Pancreas (tissue), 10 donors: ENCODE results near the gene ACOX2. TPM values are rescaled to one million over a fixed set of nuclear protein-coding genes. Genes with fewer than 3 reads are reported as not detected.

Source experiments
- ATAC-seq, 4 donors: fragments of 200-7000 bp; cut with Tn5 transposase; one replicate each; pipeline versions ENCODE4 v1.8.0 to v1.9.1; 2020; ENCODE audit warnings: mild to moderate bottlenecking in 4 of 4, moderate library complexity in 4 of 4
- DNase-seq, 6 donors: peaks; one replicate each; pipeline ENCODE4 v3.0.0-alpha.2; 2020
- FAIRE-seq: peaks from 2 replicates; lab custom pipeline; 2012; peaks lifted over from hg19 to GRCh38; lab: Jason Lieb, UNC
- H3K27ac ChIP-seq, 4 donors: fragments of 200-600 bp; sonication (generic); 1 replicate in 3 of 4; 2 replicates in 1 of 4; pipeline versions ENCODE4 v1.5.0 to v1.8.0; 2020
- H3K27me3 ChIP-seq, 4 donors: fragments of 200-600 bp; one replicate each; pipeline ENCODE4 v1.8.0; 2021
- H3K36me3 ChIP-seq, 3 donors: fragments of 200-600 bp; sonication (generic) in 1 of 3; one replicate each; pipeline versions ENCODE4 v1.5.0 to v1.8.0; 2020 to 2021
- H3K4me1 ChIP-seq, 3 donors: fragments of 200-600 bp; one replicate each; pipeline ENCODE4 v1.8.0; 2021
- H3K4me3 ChIP-seq, 4 donors: fragments of 200-600 bp; sonication (generic) in 2 of 4; one replicate each; pipeline versions ENCODE4 v1.5.0 to v1.8.0; 2020 to 2021
- H3K9me3 ChIP-seq, 4 donors: fragments of 200-600 bp; one replicate each; pipeline ENCODE4 v1.8.0; 2021
- CTCF ChIP-seq, 4 donors: fragments of 200-600 bp; sonication (generic) in 3 of 4; IDR thresholded peaks; one replicate each; pipeline versions ENCODE4 v1.5.0 to v1.8.0; 2021; ENCODE audit warnings: antibody characterized with exemption in 4 of 4
- WGBS, 2 donors: extraction: QIAGEN DNeasy Blood & Tissue Kit; methylation state at CpG; one replicate each; pipeline ENCODE4 v1.1.7; 2013; 5-methylcytosine and 5-hydroxymethylcytosine counted together
- intact Hi-C, 3 donors: fragments of 100-400 bp; cut with DNase I; formaldehyde crosslinking; loops; one replicate each; pipeline versions ENCODE4 v1.11.1 to v1.14.2; 2022
- polyA plus RNA-seq, 2 donors: library from polyadenylated mRNA; stranded (reverse); fragments of 200-250 nt; gene quantifications; one replicate each; pipeline ENCODE4 v1.2.3, GENCODE V29; 2013
- total RNA-seq, 6 donors: library from RNA; stranded (reverse); fragmentation: NEBNext Ultra II Directional in 4 of 6; extraction: Animal tissue kit (Norgen Biotek cat#: 25700) in 4 of 6; gene quantifications; one replicate each; pipeline versions ENCODE4 v1.2.1 to v1.2.4, GENCODE V29; 2021 to 2023
- donor health status: healthy with polysubstance abuse.
- donor health status: DM: no; HTN: no; CAD: no; lungs with moderate emphysema.
- donor health status: DM: no; HTN: no; CAD: no.
- donor health status: control.
- donor health status: control.
- donor health status: Bipolar disorder and iron deficiency.
- donor health status: DM: yes; HTN: yes; CAD: no.
- donor health status: DM: no; HTN: no; CAD: no.
- donor health status: DM: no; HTN: no; CAD: no.
- donor health status: DM: yes; HTN: yes; CAD: no.

Gene ACOX2
- total and polyA plus RNA-seq, 8 donors: 1.3 to 13.3 (median 8.3) TPM

- Histone ChIP-seq H3K36me3 (no peaks in the 10 kb centered on the region), H3K27me3 (no peaks in the 10 kb centered on the region), H3K4me3 (no peak overlapping the region), H3K9me3 (no peaks in the 10 kb centered on the region), H3K27ac (no peak overlapping the region), H3K4me1 (peaks cover 1 to 5% (median 3%) of the 10 kb centered on the region in 3 donors)
- WGBS, 2 donors: 74 to 75% methylated on average over 12 of the region's 12 CpGs
- peak; percentile 47 to 77 (median 62) for ATAC-seq
- DNase-seq: peak in 1 of 6 donors; percentile 17
- no peak for TF ChIP-seq CTCF (IDR thresholded peaks at IDR 0.05)
- intact Hi-C loops: no loop called here
- FAIRE-seq: no peak
These were observed 23.9 kb upstream of the ACOX2 start for GRCh38 chr3:58560771-58561311.

GRCh38 chr3:58559586-58559985 is 22.6 kb upstream of the ACOX2 start:
- FAIRE-seq: no peak
- Histone ChIP-seq H3K36me3 (no peaks in the 10 kb centered on the region), H3K4me1 (no peaks in the 10 kb centered on the region), H3K4me3 (no peak overlapping the region), H3K9me3 (no peaks in the 10 kb centered on the region), H3K27ac (no peak overlapping the region), H3K27me3 (no peaks in the 10 kb centered on the region)
- no peak for TF ChIP-seq CTCF (IDR thresholded peaks at IDR 0.05)
- 88 to 90% methylated on average over 5 of the region's 5 CpGs for WGBS, 2 donors
- DNase-seq: peak in 1 of 6 donors; percentile 4
- no peak for ATAC-seq
- intact Hi-C loops: no loop called here

GRCh38 chr3:58557491-58557890 is 20.5 kb upstream of the ACOX2 start:
- TF ChIP-seq CTCF (IDR thresholded peaks at IDR 0.05): no peak
- H3K27ac ChIP-seq: no peak overlapping the region
- H3K4me3 ChIP-seq: no peak overlapping the region
- H3K36me3 ChIP-seq: no peaks in the 10 kb centered on the region
- no peaks in the 10 kb centered on the region for H3K27me3 ChIP-seq
- 89 to 92% methylated on average over 6 of the region's 6 CpGs for WGBS, 2 donors
- no peaks in the 10 kb centered on the region for H3K4me1 ChIP-seq
- H3K9me3 ChIP-seq: no peaks in the 10 kb centered on the region
- ATAC-seq (no peak), DNase-seq (no peak), FAIRE-seq (no peak)
- intact Hi-C loops: no loop called here

GRCh38 chr3:58556761-58557221 is 19.8 kb upstream of the ACOX2 start:
- Histone ChIP-seq H3K4me1 (no peaks in the 10 kb centered on the region), H3K27me3 (no peaks in the 10 kb centered on the region), H3K36me3 (no peaks in the 10 kb centered on the region), H3K4me3 (no peak overlapping the region), H3K9me3 (no peaks in the 10 kb centered on the region), H3K27ac (no peak overlapping the region)
- 80% methylated on average over 6 of the region's 6 CpGs for WGBS, 2 donors
- TF ChIP-seq CTCF (IDR thresholded peaks at IDR 0.05): no peak
- peak in 1 of 6 donors; percentile 4 for DNase-seq
- ATAC-seq: no peak
- intact Hi-C loops: no loop called here
- FAIRE-seq: no peak

- 90 to 91% methylated on average over 5 of the region's 5 CpGs for WGBS, 2 donors
- Histone ChIP-seq H3K36me3 (no peaks in the 10 kb centered on the region), H3K9me3 (no peaks in the 10 kb centered on the region), H3K27me3 (no peaks in the 10 kb centered on the region), H3K27ac (no peak overlapping the region), H3K4me3 (no peak overlapping the region), H3K4me1 (no peaks in the 10 kb centered on the region)
- no peak for ATAC-seq
- FAIRE-seq: no peak
- TF ChIP-seq CTCF (IDR thresholded peaks at IDR 0.05): no peak
- DNase-seq: peak in 1 of 6 donors; percentile 1
- intact Hi-C loops: no loop called here
These were observed 19.0 kb upstream of the ACOX2 start for GRCh38 chr3:58556001-58556400.
